MCF 10A (cell line): ENCODE measurements around the gene RNGTT. TPM values are rescaled to one million over a fixed set of nuclear protein-coding genes. Genes with fewer than 3 reads are reported as not detected.

Source experiments
- BruUV-seq: library from RNA; stranded (reverse); fragments of 400-500 nt; replicated peaks from 2 replicates; lab custom pipeline; 2021; lab: Mats Ljungman, UMichigan
- CTCF ChIA-PET: fragments of 300-600 bp; sonication (Branson Sonifier 250); formaldehyde crosslinking; extraction: SDS; loops from one replicate; lab custom pipeline; 2021; ENCODE audit warnings: antibody characterized with exemption, inconsistent platforms; lab: Yijun Ruan, JAX
- POLR2A ChIA-PET: fragments of 300-600, 350-650 bp; sonication (Branson Sonifier 250); formaldehyde crosslinking; extraction: SDS; loops from one replicate; lab custom pipeline; 2020; ENCODE audit warnings: antibody characterized with exemption, inconsistent platforms; lab: Yijun Ruan, JAX
- DNase-seq: peaks from one replicate; pipeline ENCODE4 v3.0.0-alpha.2; 2018; ENCODE audit not compliant: unreplicated experiment
- H3K27ac Mint-ChIP-seq: one replicate; pipeline ENCODE4 v1.8.0; 2022; ENCODE audit warnings: mild to moderate bottlenecking, low read depth, mixed read lengths; ENCODE audit not compliant: unreplicated experiment
- H3K27me3 Mint-ChIP-seq: one replicate; pipeline ENCODE4 v1.8.0; 2022; ENCODE audit warnings: mixed read lengths; ENCODE audit not compliant: insufficient read depth, unreplicated experiment
- H3K36me3 Mint-ChIP-seq: one replicate; pipeline ENCODE4 v1.8.0; 2022; ENCODE audit warnings: mild to moderate bottlenecking, moderate library complexity, mixed read lengths; ENCODE audit not compliant: insufficient read depth, unreplicated experiment
- H3K4me1 Mint-ChIP-seq: one replicate; pipeline ENCODE4 v1.8.0; 2022; ENCODE audit warnings: mixed read lengths; ENCODE audit not compliant: insufficient read depth, unreplicated experiment
- H3K4me3 Mint-ChIP-seq: one replicate; pipeline ENCODE4 v1.8.0; 2022; ENCODE audit warnings: mild to moderate bottlenecking, moderate library complexity, mixed read lengths; ENCODE audit not compliant: unreplicated experiment
- H3K9me3 Mint-ChIP-seq: one replicate; pipeline ENCODE4 v1.8.0; 2022; ENCODE audit warnings: mixed read lengths; ENCODE audit not compliant: unreplicated experiment
- intact Hi-C: fragments of 100-400 bp; cut with micrococcal nuclease; formaldehyde crosslinking; loops from 2 replicates; pipeline ENCODE4 v1.14.1; 2022
- total RNA-seq: library from RNA; stranded (reverse); gene quantifications from 2 replicates; pipeline ENCODE4 v1.2.3, GENCODE V29; 2022
- TF ChIP-seq, protein P1 (sequence below): fragments of 200-600 bp; IDR thresholded peaks from one replicate; pipeline ENCODE4 v1.8.0; 2022; ENCODE audit warnings: antibody characterized with exemption, mild to moderate bottlenecking; ENCODE audit not compliant: unreplicated experiment

RNGTT gene
- total RNA-seq, 1 experiment from 2014 or later, result 14.6 TPM

GRCh38 chr6:88650029-88650619 is 313.3 kb downstream of the RNGTT start:
- TF ChIP-seq, protein P1, sequence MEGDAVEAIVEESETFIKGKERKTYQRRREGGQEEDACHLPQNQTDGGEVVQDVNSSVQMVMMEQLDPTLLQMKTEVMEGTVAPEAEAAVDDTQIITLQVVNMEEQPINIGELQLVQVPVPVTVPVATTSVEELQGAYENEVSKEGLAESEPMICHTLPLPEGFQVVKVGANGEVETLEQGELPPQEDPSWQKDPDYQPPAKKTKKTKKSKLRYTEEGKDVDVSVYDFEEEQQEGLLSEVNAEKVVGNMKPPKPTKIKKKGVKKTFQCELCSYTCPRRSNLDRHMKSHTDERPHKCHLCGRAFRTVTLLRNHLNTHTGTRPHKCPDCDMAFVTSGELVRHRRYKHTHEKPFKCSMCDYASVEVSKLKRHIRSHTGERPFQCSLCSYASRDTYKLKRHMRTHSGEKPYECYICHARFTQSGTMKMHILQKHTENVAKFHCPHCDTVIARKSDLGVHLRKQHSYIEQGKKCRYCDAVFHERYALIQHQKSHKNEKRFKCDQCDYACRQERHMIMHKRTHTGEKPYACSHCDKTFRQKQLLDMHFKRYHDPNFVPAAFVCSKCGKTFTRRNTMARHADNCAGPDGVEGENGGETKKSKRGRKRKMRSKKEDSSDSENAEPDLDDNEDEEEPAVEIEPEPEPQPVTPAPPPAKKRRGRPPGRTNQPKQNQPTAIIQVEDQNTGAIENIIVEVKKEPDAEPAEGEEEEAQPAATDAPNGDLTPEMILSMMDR, result no peak
- CTCF ChIA-PET, result interaction anchor here (0.6 kb wide), 2 partner anchors 460 to 1271 kb away, joined by 3 read pairs; no protein-coding TSS in a partner anchor
- Mint-ChIP-seq H3K27me3 (no peaks in the 10 kb centered on the region), H3K36me3 (no peaks in the 10 kb centered on the region), H3K4me1 (peaks cover 6% of the 10 kb centered on the region), H3K27ac (no peak overlapping the region), H3K9me3 (no peaks in the 10 kb centered on the region), H3K4me3 (no peak overlapping the region)
- intact Hi-C loops, result no loop called here
- DNase-seq, result peak; percentile 20
- POLR2A ChIA-PET, result interaction anchor here (0.7 kb wide), 1 partner anchor 76 kb away, joined by 3 read pairs; no protein-coding TSS in a partner anchor
- no TSS peak for BruUV-seq

GRCh38 chr6:88641178-88641903 is 322.1 kb downstream of the RNGTT start:
- Mint-ChIP-seq H3K4me3 (no peak overlapping the region), H3K9me3 (no peaks in the 10 kb centered on the region), H3K27me3 (no peaks in the 10 kb centered on the region), H3K36me3 (no peaks in the 10 kb centered on the region), H3K27ac (no peak overlapping the region), H3K4me1 (no peaks in the 10 kb centered on the region)
- CTCF ChIA-PET, result interaction anchor here (0.6 to 2.0 kb wide), 2 partner anchors 13 to 14 kb away, joined by 4 read pairs; no protein-coding TSS in a partner anchor
- TF ChIP-seq, protein P1, result no peak
- no TSS peak for BruUV-seq
- intact Hi-C loops, result no loop called here
- DNase-seq, result no peak
- POLR2A ChIA-PET, result no interaction called here

DNA sequence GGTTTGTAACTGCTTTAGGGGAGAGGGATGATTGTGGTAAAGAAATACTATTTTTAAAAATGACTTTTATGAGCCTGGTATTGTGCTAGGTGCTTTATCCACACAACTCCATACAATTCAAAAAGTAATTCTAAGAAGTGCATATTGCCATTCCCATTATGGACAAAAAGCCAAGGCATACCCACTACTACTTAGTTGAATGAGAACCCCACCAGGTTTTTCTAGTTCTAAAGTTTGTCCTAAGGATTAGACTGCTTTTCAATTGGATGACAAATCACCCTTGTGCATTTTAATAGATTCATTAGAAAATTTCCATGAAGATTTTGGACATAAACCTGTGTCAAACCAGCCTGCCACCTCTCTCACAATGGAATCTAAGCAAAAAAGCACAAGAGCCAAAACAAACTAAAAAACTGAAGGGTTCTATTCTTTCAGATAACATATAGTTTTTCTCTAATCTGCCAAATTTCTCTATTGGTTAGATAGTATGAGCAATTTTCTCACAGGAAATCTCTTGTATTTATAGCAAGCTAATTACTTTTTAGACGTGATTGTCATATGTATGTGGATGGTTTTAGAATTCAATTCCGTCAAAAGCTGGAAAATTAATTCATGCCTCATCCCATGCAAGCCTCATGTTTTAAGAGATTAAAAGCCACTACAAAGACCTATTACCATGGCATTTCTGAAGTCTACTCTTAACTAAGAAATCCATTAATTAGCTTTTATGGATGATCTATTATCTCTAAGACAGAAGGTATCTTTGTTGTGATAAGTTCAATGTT is 325.5 kb downstream of the RNGTT start:
- intact Hi-C loops, result no loop called here
- no peak overlapping the region for H3K27ac Mint-ChIP-seq
- no peaks in the 10 kb centered on the region for H3K36me3 Mint-ChIP-seq
- CTCF ChIA-PET, result interaction anchor here (0.5 kb wide), 1 partner anchor 36 kb away, joined by 3 read pairs; no protein-coding TSS in a partner anchor
- H3K4me1 Mint-ChIP-seq, result no peaks in the 10 kb centered on the region
- no TSS peak for BruUV-seq
- DNase-seq, result no peak
- POLR2A ChIA-PET, result no interaction called here
- no peak overlapping the region for H3K4me3 Mint-ChIP-seq
- TF ChIP-seq, protein P1, result no peak
- H3K27me3 Mint-ChIP-seq, result no peaks in the 10 kb centered on the region
- H3K9me3 Mint-ChIP-seq, result no peaks in the 10 kb centered on the region

- H3K9me3 Mint-ChIP-seq, result no peaks in the 10 kb centered on the region
- TF ChIP-seq, protein P1, result no peak
- intact Hi-C loops, result no loop called here
- no peaks in the 10 kb centered on the region for H3K27me3 Mint-ChIP-seq
- DNase-seq, result no peak
- no TSS peak for BruUV-seq
- H3K27ac Mint-ChIP-seq, result no peak overlapping the region
- H3K4me1 Mint-ChIP-seq, result no peaks in the 10 kb centered on the region
- ChIA-PET CTCF (no interaction called here), POLR2A (no interaction called here)
- H3K4me3 Mint-ChIP-seq, result no peak overlapping the region
- H3K36me3 Mint-ChIP-seq, result peaks cover 6% of the 10 kb centered on the region
Observed at GRCh38 chr6:88636871-88637270, 326.5 kb downstream of the RNGTT start.
